CD4-positive, CD25-positive, alpha-beta regulatory T cell (primary cell): Measurements from ENCODE around the gene PTCD3. TPM values are rescaled to one million over a fixed set of nuclear protein-coding genes. Genes with fewer than 3 reads are reported as not detected.

Experiments
- ATAC-seq, 2 donors: fragments of 150-1000 bp; cut with Tn5 transposase; one replicate each; pipeline ENCODE4 v1.10.0; 2021; ENCODE audit warnings: low read depth in 2 of 2, moderate number of reproducible peaks in 2 of 2, moderate library complexity in 1 of 2
- DNase-seq, 3 donors: peaks; one replicate each; pipeline versions ENCODE4 v3.0.0 to v3.0.0-alpha.2; 2012 to 2022; ENCODE audit warnings: mixed read lengths in 1 of 3
- H3K27ac ChIP-seq: one replicate; pipeline ENCODE4 v1.7.0; 2013; ENCODE audit warnings: mild to moderate bottlenecking, low read length; ENCODE audit not compliant: insufficient read depth, poor library complexity, severe bottlenecking
- H3K27me3 ChIP-seq: one replicate; pipeline ENCODE4 v1.7.0; 2013; ENCODE audit warnings: low read length; ENCODE audit not compliant: control insufficient read depth, insufficient read depth
- H3K36me3 ChIP-seq: one replicate; pipeline ENCODE4 v1.7.0; 2013; ENCODE audit warnings: mild to moderate bottlenecking, low read length, moderate library complexity; ENCODE audit not compliant: control insufficient read depth, insufficient read depth
- H3K4me1 ChIP-seq: 2 replicates; pipeline ENCODE4 v1.7.0; 2013; ENCODE audit warnings: mild to moderate bottlenecking, low read length; ENCODE audit not compliant: insufficient read depth, control insufficient read depth, poor library complexity, severe bottlenecking
- H3K4me3 ChIP-seq: one replicate; pipeline ENCODE4 v1.7.0; 2013; ENCODE audit warnings: low read depth, mild to moderate bottlenecking, low read length, moderate library complexity
- H3K9me3 ChIP-seq, 2 experiments: 1 replicate in 1 of 2; 2 replicates in 1 of 2; pipeline ENCODE4 v1.7.0; 2013; ENCODE audit warnings: low read length in 2 of 2, mild to moderate bottlenecking in 1 of 2, moderate library complexity in 1 of 2; ENCODE audit not compliant: control insufficient read depth in 2 of 2
- H3K27ac Mint-ChIP-seq, 3 donors: one replicate each; pipeline ENCODE4 v1.8.0; 2020 to 2022; ENCODE audit warnings: mild to moderate bottlenecking in 3 of 3, mixed read lengths in 3 of 3, moderate library complexity in 2 of 3
- H3K27me3 Mint-ChIP-seq: one replicate; pipeline ENCODE4 v1.8.0; 2022; ENCODE audit warnings: mild to moderate bottlenecking, mixed read lengths
- H3K36me3 Mint-ChIP-seq: one replicate; pipeline ENCODE4 v1.8.0; 2020; ENCODE audit warnings: mixed read lengths
- H3K4me1 Mint-ChIP-seq, 4 donors: one replicate each; pipeline ENCODE4 v1.8.0; 2020 to 2022; ENCODE audit warnings: mixed read lengths in 4 of 4, mild to moderate bottlenecking in 1 of 4
- H3K4me3 Mint-ChIP-seq, 4 donors: one replicate each; pipeline ENCODE4 v1.8.0; 2020 to 2022; ENCODE audit warnings: mild to moderate bottlenecking in 4 of 4, mixed read lengths in 4 of 4, moderate library complexity in 3 of 4
- H3K9me3 Mint-ChIP-seq, 7 donors: one replicate each; pipeline ENCODE4 v1.8.0; 2020 to 2022; ENCODE audit warnings: mixed read lengths in 7 of 7, mild to moderate bottlenecking in 3 of 7, moderate library complexity in 2 of 7
- polyA plus RNA-seq, 4 donors: library from polyadenylated mRNA; unstranded; fragments of 300-500 nt; fragmentation: Illumina TruSeq; gene quantifications; one replicate each; pipeline ENCODE4 v1.2.3, GENCODE V29; 2021
- total RNA-seq: library from RNA; stranded (reverse); gene quantifications from one replicate; pipeline ENCODE4 v1.2.3, GENCODE V29; 2022

PTCD3 gene
- total and polyA plus RNA-seq, 5 donors from 2014 or later: 39.6 to 147 (median 45.9) TPM

DNA sequence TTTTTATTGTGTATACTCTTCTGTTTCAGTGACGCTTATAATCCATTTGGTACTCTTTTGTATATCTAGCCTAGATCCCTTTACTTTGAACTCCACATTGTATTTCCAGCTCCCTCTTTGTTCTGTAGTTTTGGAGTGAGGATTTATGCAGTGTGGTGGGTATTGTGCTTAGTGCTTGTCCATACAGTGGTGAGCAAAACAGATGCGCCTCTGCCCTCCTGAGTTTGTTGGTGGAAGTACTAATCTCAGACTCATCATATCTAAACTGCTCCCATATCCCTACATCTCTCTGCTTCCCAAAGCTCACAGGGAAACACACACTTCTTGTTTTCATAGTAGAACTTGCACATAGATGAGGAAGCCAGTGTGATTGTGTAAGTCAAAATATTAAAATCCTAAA lies 12.1 kb downstream of the PTCD3 start:
- Mint-ChIP-seq H3K27me3 (no peaks in the 10 kb centered on the region), H3K4me1 (peaks cover under 1 to 16% (median 11%) of the 10 kb centered on the region in 4 donors), H3K27ac (no peak overlapping the region), H3K9me3 (no peaks in the 10 kb centered on the region), H3K36me3 (peaks cover 58% of the 10 kb centered on the region), H3K4me3 (no peak overlapping the region)
- Histone ChIP-seq H3K27ac (no peak overlapping the region), H3K27me3 (no peaks in the 10 kb centered on the region), H3K4me1 (no peaks in the 10 kb centered on the region), H3K9me3 (no peaks in the 10 kb centered on the region), H3K4me3 (no peak overlapping the region), H3K36me3 (peaks cover 94% of the 10 kb centered on the region)
- no peak for ATAC-seq
- no peak for DNase-seq

DNA sequence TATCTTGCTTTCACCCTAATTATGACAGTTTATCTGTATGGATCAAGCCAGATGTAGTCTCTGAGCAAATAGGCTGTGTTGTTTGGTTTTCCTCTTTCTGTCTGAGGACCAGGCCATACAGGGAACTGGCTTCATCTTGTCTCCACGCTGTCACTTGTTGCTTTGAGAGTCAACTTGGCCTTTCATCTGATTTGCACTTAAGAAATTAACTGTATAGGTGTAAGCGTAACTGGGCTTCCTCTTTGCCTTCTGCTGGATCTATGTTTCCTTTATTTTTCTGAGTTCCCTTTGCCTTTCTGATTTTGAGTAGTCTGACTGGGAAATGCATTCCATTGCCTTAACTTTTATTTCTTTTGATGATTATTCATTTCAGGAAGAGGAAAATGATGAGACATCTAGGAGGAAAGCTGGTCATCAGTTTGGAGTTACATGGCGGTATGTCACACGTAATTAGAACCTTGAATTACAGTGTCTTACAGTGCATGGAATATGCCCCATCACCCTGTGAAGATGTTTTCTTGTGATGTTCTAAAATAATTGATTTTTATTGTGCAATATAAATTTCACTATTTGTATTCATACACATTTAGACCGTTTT lies 17.4 kb downstream of the PTCD3 start:
- no peak for ATAC-seq
- Histone ChIP-seq H3K36me3 (peaks cover 97% of the 10 kb centered on the region), H3K27me3 (no peaks in the 10 kb centered on the region), H3K9me3 (no peaks in the 10 kb centered on the region), H3K27ac (no peak overlapping the region), H3K4me3 (no peak overlapping the region), H3K4me1 (no peaks in the 10 kb centered on the region)
- Mint-ChIP-seq H3K4me1 (peaks cover 0 to 4% (median 0%) of the 10 kb centered on the region in 4 donors), H3K27me3 (no peaks in the 10 kb centered on the region), H3K36me3 (peaks cover 58% of the 10 kb centered on the region), H3K9me3 (peaks cover 0 to 1% (median 0%) of the 10 kb centered on the region in 7 donors), H3K27ac (no peak overlapping the region), H3K4me3 (no peak overlapping the region)
- DNase-seq: no peak

DNA sequence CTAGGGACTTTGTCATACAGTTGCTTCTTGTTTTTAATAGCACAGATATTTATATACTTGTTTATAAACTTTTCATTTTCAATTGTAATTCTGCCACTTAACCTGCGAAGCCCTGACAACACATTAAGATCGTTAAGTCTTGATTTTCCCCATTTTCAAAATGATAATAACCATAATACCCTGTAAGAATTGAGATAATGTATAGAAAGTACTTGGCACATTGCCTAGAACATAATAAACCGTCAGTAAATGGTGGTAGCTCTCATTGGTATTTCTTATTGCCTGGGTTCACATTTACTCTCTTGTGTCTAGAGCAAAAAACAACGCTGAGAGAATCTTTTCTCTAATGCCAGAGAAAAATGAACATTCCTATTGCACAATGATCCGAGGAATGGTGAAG lies 18.6 kb downstream of the PTCD3 start:
- peaks cover 0 to 1% (median 0%) of the 10 kb centered on the region in 7 donors for H3K9me3 Mint-ChIP-seq
- H3K27ac Mint-ChIP-seq: no peak overlapping the region
- no peak for DNase-seq
- H3K27me3 Mint-ChIP-seq: no peaks in the 10 kb centered on the region
- no peak overlapping the region for H3K27ac ChIP-seq
- H3K4me1 ChIP-seq: no peaks in the 10 kb centered on the region
- H3K4me3 Mint-ChIP-seq: no peak overlapping the region
- H3K9me3 ChIP-seq: no peaks in the 10 kb centered on the region
- H3K4me3 ChIP-seq: no peak overlapping the region
- peaks cover 98% of the 10 kb centered on the region for H3K36me3 ChIP-seq
- ATAC-seq: no peak
- peaks cover 57% of the 10 kb centered on the region for H3K36me3 Mint-ChIP-seq
- no peaks in the 10 kb centered on the region for H3K27me3 ChIP-seq
- H3K4me1 Mint-ChIP-seq: peaks cover 0 to 4% (median 0%) of the 10 kb centered on the region in 4 donors

DNA sequence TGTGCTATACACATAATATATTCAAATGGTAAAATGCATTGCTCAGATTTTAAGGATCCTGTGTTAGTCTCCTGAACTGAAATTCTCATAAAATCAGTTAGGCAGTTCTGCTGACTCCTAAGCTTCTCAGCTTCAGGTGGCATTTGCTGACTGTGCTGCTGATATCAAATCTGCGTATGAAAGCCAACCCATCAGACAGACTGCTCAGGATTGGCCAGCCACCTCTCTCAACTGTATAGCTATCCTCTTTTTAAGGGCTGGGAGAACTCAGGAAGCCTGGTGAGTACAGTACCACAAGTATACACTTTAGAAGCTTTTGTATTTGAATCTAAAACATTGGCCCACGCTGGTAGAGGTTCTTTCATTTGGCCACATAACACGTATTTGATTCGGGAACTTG lies 28.7 kb downstream of the PTCD3 start:
- H3K27me3 Mint-ChIP-seq: no peaks in the 10 kb centered on the region
- H3K4me3 Mint-ChIP-seq: no peak overlapping the region
- Histone ChIP-seq H3K27ac (no peak overlapping the region), H3K4me3 (no peak overlapping the region), H3K27me3 (no peaks in the 10 kb centered on the region), H3K36me3 (peaks cover 98% of the 10 kb centered on the region), H3K4me1 (peaks cover 3% of the 10 kb centered on the region), H3K9me3 (no peaks in the 10 kb centered on the region)
- H3K27ac Mint-ChIP-seq: peak overlapping the region in 1 of 3 donors; percentile 32
- DNase-seq: no peak
- H3K4me1 Mint-ChIP-seq: peaks cover 0 to 6% (median 1%) of the 10 kb centered on the region in 4 donors
- ATAC-seq: no peak
- H3K9me3 Mint-ChIP-seq: no peaks in the 10 kb centered on the region
- peaks cover 72% of the 10 kb centered on the region for H3K36me3 Mint-ChIP-seq

DNA sequence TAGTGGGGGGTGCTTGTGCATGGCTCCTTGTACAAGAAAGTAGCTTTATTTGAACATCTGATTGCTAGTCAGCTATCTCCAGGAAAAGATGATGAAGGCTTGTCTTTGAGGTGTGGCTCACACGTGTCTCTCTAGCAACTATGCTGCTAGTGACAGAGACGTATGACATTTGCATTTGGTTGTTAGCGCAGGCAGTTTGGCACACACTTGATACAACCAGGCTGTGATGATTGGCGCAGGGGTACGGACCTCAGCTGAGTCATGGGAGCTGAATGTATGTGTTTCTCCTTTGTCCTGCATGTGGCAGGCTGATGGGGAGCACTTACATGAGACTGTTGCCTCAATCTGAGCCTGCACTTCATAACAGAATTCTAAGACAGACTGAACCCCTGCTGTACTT lies 29.6 kb downstream of the PTCD3 start:
- no peak for DNase-seq
- Mint-ChIP-seq H3K4me1 (peaks cover 0 to 15% (median 5%) of the 10 kb centered on the region in 4 donors), H3K27me3 (no peaks in the 10 kb centered on the region), H3K9me3 (no peaks in the 10 kb centered on the region), H3K27ac (no peak overlapping the region), H3K36me3 (peaks cover 72% of the 10 kb centered on the region), H3K4me3 (no peak overlapping the region)
- H3K4me3 ChIP-seq: no peak overlapping the region
- peaks cover 6% of the 10 kb centered on the region for H3K4me1 ChIP-seq
- H3K27ac ChIP-seq: no peak overlapping the region
- no peak for ATAC-seq
- H3K36me3 ChIP-seq: peaks cover 92% of the 10 kb centered on the region
- no peaks in the 10 kb centered on the region for H3K9me3 ChIP-seq
- H3K27me3 ChIP-seq: no peaks in the 10 kb centered on the region

DNA sequence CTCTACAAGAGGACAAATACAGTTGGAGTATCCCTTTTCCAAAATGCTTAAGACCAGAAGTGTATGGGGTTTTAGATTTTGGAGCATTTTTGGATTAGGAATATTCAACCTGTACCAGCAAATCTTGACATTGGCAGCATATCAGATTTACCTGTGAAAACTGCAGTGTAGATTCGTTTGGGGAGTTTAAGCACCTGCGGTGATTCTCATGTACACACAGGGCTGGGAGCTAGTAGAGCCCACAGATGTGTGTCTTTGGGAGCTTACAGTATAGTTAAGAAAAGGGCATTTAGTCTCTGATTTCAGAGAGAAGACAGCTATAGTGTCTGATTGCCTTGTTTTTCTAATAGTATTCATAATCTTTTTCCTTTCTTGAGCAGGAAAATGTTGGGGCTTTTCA lies 30.1 kb downstream of the PTCD3 start:
- no peak overlapping the region for H3K27ac Mint-ChIP-seq
- no peak overlapping the region for H3K4me3 Mint-ChIP-seq
- peaks cover 72% of the 10 kb centered on the region for H3K36me3 Mint-ChIP-seq

DNA sequence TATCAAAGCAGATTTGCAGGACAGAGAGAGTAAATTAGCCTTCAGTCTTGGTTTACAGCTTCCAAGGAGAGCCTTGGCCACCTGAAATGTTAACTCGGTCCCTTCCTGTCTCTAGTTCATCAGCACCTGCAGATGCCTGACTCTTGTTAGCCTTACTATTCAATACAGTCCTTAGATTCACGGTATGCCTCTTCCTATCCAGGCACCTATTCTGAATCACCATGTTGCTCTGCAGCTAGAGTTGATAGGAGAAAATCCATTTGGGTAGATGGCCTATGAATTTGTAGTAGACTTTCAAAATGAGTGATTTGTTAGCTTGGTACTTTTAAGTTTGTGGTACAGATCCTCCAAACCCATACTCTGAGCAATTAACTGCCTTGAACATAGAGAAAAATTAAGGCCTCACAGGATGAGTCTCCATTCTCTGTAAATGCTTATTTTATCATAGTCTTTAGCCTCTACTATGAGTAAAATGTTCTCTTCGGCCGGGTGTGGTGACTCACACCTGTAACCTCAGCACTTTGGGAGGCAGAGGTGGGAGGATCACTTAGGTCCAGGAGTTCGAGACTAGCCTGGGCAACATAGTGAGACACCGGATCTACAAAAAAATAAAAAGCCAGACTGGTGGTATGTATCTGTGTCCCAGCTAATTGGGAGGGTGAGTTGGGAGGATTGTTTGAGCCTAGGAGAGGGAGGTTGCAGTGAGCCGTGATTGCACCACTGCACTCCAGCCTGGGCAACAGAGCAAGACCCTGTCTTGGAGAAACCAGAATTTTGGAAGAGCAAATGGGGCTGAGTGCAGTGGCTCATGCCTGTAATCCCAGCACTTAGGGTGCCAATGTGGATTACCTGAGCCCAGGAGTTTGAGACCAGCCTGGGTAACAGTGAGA lies 32.9 kb downstream of the PTCD3 start:
- H3K4me1 ChIP-seq: peaks cover 6% of the 10 kb centered on the region
- no peaks in the 10 kb centered on the region for H3K9me3 ChIP-seq
- Mint-ChIP-seq H3K4me1 (peaks cover 0 to 15% (median 7%) of the 10 kb centered on the region in 4 donors), H3K9me3 (no peaks in the 10 kb centered on the region), H3K27me3 (no peaks in the 10 kb centered on the region), H3K4me3 (no peak overlapping the region), H3K27ac (peak overlapping the region in 2 of 3 donors; percentile 46 to 91), H3K36me3 (peaks cover 63% of the 10 kb centered on the region)
- no peaks in the 10 kb centered on the region for H3K27me3 ChIP-seq
- peaks cover 83% of the 10 kb centered on the region for H3K36me3 ChIP-seq
- H3K4me3 ChIP-seq: no peak overlapping the region
- no peak for ATAC-seq
- no peak overlapping the region for H3K27ac ChIP-seq
- DNase-seq: no peak

More for the DNA sequence above, 30.1 kb downstream of the PTCD3 start:
- H3K27me3 Mint-ChIP-seq: no peaks in the 10 kb centered on the region
- Histone ChIP-seq H3K36me3 (peaks cover 92% of the 10 kb centered on the region), H3K4me3 (no peak overlapping the region), H3K4me1 (peaks cover 6% of the 10 kb centered on the region), H3K9me3 (no peaks in the 10 kb centered on the region), H3K27me3 (no peaks in the 10 kb centered on the region), H3K27ac (no peak overlapping the region)
- no peaks in the 10 kb centered on the region for H3K9me3 Mint-ChIP-seq
- peaks cover 0 to 15% (median 6%) of the 10 kb centered on the region in 4 donors for H3K4me1 Mint-ChIP-seq
- no peak for ATAC-seq
- no peak for DNase-seq
